Hypothalamus (tissue), 51 donors: Measurements from ENCODE around the gene CORIN.
"Not testable (repeated sequence)": the region's sequence is repeated elsewhere in the genome, so short reads cannot be mapped to it uniquely, and the experiment has no call there.

Experiments
- DNase-seq, 51 donors: peaks; one replicate each; lab custom pipeline; 2025; lab: John Stamatoyannopoulos, UW

Gene CORIN

GRCh38 chr4:47733302-47734175 lies 104.3 kb downstream of the CORIN start:
- DNase-seq = peak in 1 of 51 donors; percentile 6

DNA sequence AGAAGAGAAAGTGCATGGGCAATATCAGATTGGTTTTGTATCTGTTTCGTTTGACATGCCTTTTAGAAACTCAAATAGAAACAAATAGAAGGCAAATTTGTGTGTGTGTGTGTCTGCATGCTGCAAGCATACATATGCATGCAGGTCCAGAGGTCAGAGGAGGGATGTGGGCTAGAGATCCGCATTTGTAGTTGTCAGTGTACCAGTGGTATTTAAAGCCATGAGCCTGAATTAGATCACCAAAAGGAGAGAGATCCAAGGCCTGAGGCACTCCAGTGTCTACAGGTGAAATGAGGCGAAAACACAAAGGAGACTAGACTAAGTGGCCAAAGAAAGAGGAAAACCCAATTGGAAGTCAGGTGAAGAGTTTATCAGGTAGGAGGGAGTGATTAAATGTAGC lies 106.7 kb downstream of the CORIN start:
- DNase-seq = no peak

- no peak for DNase-seq
These were observed 108.7 kb downstream of the CORIN start for GRCh38 chr4:47729131-47729680.

GRCh38 chr4:47721892-47722575 lies 115.8 kb downstream of the CORIN start:
- no peak for DNase-seq

- DNase-seq = no peak
These were observed 116.4 kb downstream of the CORIN start for GRCh38 chr4:47721485-47721884.

DNA sequence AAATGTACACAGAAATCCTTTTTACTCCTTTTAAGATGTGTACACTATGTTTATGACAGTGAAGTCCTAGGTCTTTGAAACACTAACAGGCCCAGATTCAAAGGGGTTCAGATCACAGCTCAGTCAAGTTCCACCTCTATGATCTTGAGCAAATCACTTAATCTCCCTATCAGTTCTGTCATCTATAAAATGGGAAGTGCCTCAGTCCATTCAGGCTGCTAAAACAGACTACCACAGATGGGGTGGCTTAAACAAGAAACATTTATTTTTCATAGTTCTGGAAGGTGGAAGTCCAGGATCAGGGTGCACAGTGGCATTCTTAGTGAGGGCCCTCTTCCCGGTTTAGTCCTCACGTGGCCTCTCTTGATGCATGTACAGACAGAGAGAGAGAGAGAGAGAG lies 117.1 kb downstream of the CORIN start:
- no peak for DNase-seq

DNA sequence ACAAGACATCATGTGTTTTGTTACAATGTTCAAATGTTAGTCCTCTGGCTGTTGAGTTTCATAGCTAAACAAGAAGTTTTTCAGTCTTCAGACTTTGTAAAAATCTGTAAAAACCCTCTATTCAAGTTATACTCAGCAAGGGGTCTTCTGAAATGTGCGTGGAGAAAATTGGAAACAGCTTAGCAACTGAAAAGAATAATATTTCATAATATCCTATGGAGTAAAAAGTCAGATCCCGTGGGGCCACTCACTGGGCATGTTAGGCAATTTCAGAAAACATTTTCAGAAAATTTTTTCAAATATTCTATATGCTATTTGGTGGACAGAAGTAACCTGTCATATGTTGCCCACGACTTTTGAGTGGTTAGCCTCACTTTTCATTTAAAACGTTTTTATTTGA lies 118.3 kb downstream of the CORIN start:
- no peak for DNase-seq

GRCh38 chr4:47718696-47719095 lies 119.2 kb downstream of the CORIN start:
- no peak for DNase-seq

- no peak for DNase-seq
These were observed 120.7 kb downstream of the CORIN start for GRCh38 chr4:47717188-47717587.

GRCh38 chr4:47715716-47716416 lies 122.0 kb downstream of the CORIN start:
- no peak for DNase-seq

GRCh38 chr4:47714269-47714668 lies 123.6 kb downstream of the CORIN start:
- DNase-seq = no peak

DNA sequence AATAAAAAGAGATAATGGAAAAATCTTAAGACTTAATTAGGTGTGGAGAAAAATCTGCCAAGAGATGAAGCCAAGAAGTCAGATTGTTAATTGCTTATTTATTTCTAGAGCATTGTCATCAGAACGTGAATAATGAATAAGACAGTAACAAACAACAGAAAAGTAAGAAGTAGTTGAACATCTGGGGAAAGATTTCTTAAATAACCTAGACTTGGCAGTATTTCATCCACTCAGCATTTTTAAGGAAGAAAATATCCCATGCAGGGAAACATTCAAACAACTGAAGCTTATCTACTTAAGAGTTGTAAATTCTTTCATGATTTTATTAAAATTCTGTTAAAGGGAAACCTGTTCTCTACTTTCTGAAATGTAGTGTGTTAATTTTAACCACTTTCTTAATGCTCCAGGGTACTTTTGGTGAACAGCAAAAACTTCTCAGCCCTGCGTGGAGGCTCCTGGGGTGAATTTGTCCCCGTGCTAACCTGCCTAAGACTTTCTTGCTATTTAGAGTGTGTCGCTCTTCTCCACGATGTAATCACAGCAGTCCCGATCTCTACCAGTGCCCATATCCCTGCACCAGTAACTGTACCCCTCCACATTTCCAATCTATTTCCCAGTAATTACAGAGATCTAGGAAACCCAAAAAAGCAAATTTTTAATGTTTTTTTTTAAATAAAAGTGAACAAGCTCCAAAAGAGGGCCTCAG lies 124.6 kb downstream of the CORIN start:
- no peak for DNase-seq

- no peak for DNase-seq
These were observed 126.2 kb downstream of the CORIN start for GRCh38 chr4:47711646-47712045.

DNA sequence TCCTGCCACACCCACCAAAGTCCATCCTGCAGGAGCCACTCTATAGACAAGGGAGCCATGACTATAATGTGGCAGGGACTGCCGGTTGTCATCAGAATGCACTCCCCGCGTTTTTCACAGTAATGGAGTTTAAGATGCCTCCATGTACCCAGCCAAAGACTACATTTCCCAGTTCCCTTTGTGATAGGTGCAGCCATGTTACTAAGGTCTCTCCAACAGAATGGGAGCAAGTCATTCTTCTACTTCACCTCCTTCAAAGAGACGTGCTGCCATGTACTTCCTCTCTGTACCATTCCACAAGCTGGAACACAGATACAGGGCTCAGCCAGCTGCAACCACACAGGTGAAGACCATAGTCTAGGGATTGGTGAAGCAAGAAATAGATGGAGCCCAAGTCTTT lies 126.7 kb downstream of the CORIN start:
- no peak for DNase-seq

- not testable (repeated sequence) for DNase-seq
These were observed 131.5 kb downstream of the CORIN start for GRCh38 chr4:47706352-47706751.

DNA sequence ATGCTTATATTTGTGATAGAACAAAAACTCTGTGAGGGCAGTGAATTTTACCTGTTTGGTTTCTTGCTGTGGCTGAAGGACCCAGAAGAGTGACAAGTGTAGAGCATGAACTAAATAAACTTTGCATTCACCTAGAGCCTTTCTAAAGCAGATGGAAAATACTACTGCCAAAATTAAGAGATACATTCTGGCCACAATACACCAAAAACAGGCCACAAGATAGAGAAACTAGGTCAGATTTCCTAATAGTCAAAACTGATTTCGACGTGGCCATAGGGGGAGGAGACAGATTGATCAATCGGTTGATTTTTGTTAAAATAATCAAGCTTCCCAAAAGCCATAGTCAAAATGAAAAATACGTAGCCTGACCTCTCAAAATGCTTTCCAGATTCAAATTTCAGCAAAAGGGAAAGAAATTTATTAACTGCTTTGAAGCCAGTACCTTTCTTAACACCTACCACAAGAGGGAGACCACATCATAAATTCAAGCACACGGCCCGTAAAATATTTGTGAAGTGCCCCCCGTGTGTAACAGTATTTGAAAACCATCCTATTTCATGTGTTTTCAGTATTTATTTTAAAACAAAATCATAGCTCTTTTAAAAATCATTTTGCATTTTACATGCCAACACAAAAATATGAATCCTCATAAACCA lies 132.4 kb downstream of the CORIN start:
- no peak for DNase-seq

DNA sequence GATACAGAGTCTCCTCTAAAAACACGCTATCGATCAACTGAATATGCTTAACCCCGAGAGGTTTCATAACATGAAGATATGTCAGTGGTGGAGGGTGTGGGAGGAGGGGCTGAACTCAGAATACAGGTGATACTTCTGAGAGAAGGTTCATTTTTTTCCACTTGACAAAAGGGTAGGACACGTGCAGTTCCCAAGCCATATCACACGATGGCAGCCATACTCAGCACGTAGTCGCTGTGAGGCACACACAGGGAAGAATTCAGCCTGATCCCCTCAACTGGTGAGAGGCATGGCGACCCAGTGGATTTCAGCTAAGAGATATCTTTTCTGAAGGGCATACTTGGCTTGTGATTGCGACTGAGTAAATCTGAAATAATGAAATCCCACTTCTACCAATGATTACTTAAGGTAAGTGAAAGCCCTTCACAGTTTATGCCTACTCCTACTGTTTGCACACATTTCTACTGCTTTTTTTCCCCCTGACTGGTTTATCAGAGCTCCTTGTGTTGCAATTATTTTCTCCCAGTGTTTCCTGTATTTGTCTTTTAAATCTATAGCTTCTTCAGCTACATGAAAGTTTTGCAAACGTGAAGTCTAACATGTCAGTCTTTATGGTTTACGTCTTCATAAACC lies 133.1 kb downstream of the CORIN start:
- DNase-seq = peak in 10 of 51 donors; percentile 0 to 28 (median 5)

- no peak for DNase-seq
These were observed 133.9 kb downstream of the CORIN start for GRCh38 chr4:47703956-47704355.

- no peak for DNase-seq
These were observed 134.9 kb downstream of the CORIN start for GRCh38 chr4:47703008-47703407.
